ENCODE measurements around the gene COL1A1.

The COL1A1 gene

GRCh38 chr17:50170662-50171370 is 30.6 kb downstream of the COL1A1 start:
- no peak for DNase-seq

DNA sequence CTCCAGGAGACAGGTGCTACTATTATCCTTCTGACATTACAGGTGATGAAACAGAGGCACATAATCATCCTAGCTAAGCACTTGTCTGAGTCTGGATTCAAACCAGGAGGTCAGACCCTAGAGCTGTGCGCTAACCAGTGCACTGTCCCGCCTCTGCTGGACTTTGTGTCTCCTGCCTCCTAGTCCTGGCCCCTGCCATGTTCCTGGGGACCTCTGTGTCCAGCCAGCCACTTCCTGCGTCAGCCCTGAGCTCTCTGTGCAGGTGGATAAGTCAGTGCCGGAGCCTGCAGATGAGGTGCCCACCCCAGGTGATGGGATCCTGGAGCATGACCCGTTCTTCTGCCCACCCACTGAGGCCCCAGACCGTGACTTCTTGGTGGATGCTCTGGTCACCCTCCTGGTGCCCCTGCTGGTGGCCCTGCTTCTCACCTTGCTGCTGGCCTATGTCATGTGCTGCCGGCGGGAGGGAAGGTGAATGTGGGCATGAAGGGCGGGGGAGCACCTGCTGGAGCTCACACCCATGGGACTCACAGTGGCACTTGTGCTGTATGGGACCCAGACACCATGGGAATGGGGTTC is 31.5 kb downstream of the COL1A1 start:
- no peak for DNase-seq

DNA sequence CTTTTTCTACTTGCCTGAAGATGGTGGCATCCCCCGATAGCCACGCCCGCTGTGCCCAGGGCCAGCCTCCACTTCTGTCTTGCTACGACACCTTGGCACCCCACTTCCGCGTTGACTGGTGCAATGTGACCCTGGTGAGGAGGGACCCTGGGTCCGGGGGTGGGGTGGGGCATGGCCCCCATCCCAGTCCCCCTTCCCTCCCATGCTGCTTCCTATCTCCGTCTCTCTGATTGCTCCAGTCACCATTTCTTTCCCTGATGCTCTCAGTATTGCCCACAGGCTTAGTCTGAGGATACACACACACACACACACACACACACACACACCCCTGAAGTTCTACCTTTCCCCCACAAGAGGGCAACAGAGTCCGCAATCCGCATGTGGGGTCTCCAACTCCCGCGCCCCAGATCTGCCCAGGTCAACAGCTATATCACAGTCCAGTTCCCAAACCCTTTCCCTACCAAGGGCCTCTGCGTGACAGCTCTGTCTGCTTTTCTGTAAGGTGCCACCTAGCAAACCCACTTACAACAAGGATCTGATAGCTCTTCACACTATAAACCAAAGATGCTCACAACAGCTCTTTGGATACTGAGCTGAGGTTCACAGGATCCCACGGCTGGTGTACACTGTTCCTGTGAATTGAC is 32.2 kb downstream of the COL1A1 start:
- DNase-seq, result no peak

- DNase-seq, result no peak
Observed at GRCh38 chr17:50168319-50168718, 33.1 kb downstream of the COL1A1 start.

DNA sequence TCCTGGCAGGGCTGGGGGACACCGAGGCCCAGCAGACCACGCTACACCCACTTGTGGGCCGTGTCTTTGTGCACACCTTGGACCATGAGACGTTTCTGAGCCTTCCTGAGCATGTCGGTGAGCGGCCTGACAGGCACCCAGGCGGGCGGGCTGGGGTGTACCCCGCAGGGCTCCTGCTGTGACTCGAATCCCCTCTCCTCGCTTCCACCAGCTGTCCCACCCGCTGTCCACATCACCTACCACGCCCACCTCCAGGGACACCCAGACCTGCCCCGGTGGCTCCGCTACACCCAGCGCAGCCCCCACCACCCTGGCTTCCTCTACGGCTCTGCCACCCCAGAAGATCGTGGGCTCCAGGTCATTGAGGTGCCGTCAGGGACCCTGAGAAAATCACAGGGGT is 34.1 kb downstream of the COL1A1 start:
- DNase-seq, result no peak

GRCh38 chr17:50166518-50167181 is 34.8 kb downstream of the COL1A1 start:
- no peak for DNase-seq

- DNase-seq, result no peak
Observed at GRCh38 chr17:50165867-50166517, 35.4 kb downstream of the COL1A1 start, which contains the start of gene SGCA. TSS of gene SGCA (plus strand) at chr17:50166005. CDS start at chr17:50166041, 36 bp downstream.

GRCh38 chr17:50165466-50165865 is 36.0 kb downstream of the COL1A1 start:
- no peak for DNase-seq

- DNase-seq, result no peak
Observed at GRCh38 chr17:50165066-50165465, 36.4 kb downstream of the COL1A1 start.

DNA sequence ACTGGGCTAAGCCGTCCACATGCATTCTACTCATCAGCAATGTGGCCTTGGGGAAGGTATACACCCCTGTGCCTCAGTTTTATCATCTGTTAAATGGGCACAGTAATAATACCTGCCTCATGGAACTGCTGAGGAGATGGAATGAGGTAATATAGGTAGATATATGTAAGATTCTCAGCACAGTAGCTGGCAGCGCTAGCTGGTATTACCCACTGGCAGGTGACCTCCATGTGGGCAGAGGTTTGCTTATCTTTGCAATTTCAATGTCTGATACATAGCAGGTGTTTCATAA is 36.8 kb downstream of the COL1A1 start:
- DNase-seq, result no peak

GRCh38 chr17:50163843-50164696 is 37.4 kb downstream of the COL1A1 start:
- no peak for DNase-seq

- no peak for DNase-seq
Observed at GRCh38 chr17:50162466-50163254, 38.8 kb downstream of the COL1A1 start.

- no peak for DNase-seq
Observed at GRCh38 chr17:50161911-50162288, 39.5 kb downstream of the COL1A1 start.

GRCh38 chr17:50161023-50161910 is 40.2 kb downstream of the COL1A1 start:
- DNase-seq, result peak; percentile 94

DNA sequence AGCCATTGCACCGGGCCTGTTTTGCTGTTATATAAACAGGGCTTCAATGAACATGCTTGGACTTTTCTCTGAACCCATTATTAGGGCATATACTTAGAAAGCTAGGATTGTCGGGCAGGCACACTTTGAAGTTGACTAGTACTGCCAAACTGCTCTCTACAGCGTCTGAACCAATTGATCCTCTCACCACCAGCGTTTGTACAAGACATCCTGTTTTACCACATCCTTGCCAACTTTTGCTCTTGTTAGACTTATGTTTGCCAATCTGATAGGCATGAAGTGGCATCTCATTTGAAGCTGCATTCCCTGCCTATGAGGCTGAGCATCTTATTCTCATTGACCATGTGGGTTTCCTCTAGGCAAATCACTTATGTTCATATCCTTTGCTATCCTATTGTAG is 43.5 kb downstream of the COL1A1 start:
- no peak for DNase-seq

- no peak for DNase-seq
Observed at GRCh38 chr17:50155115-50155819, 46.2 kb downstream of the COL1A1 start.

GRCh38 chr17:50154604-50155003 is 46.8 kb downstream of the COL1A1 start:
- DNase-seq, result no peak

GRCh38 chr17:50153650-50154575 is 47.5 kb downstream of the COL1A1 start:
- no peak for DNase-seq

GRCh38 chr17:50152736-50153135 is 48.7 kb downstream of the COL1A1 start:
- DNase-seq, result no peak

Data from activated T-cell treated with anti-CD3 and anti-CD28 coated beads for 4 hours (primary cell).